ENCODE data around the gene RABGAP1L.
"Not testable (repeated sequence)": the region's sequence is repeated elsewhere in the genome, so short reads cannot be mapped to it uniquely, and the experiment has no call there.

The RABGAP1L gene

DNA sequence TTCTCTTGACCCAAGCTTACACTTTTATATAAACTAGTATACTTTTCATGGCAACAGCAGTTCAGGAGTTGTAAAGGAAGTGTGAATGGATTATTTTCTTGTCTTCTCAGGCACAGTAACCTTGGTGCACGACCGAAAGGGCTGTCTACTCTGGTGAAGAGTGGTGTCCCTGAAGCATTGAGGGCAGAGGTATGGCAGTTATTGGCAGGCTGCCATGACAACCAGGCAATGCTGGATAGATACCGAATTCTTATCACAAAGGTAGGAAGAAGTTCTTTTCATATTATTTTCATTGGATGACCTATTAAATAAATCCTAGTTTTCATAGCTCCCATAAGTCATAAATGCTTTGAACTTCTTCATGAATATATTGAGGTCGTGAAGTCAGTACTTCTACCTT, 234.6 kb downstream of the RABGAP1L start:
- FAIRE-seq: no peak

DNA sequence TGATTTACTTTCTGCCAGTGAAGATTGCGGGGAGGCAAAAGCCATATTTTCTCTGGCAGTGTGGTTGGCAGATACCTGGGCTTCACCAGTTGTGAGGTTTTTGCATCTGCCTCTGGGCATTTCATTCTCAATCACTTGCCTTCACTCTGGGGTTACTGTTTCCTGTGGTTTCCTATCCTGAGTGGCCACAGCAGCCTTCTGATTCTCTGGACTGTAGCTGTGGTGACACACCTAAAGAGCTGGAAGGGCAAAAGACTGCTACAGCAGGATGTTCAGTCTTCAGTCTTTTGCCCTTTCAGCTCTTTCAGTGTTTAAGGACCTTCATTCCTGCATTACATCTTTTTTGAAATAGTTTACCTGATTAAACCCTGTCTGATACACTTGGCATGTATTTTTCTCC, 237.9 kb downstream of the RABGAP1L start:
- FAIRE-seq: no peak

DNA sequence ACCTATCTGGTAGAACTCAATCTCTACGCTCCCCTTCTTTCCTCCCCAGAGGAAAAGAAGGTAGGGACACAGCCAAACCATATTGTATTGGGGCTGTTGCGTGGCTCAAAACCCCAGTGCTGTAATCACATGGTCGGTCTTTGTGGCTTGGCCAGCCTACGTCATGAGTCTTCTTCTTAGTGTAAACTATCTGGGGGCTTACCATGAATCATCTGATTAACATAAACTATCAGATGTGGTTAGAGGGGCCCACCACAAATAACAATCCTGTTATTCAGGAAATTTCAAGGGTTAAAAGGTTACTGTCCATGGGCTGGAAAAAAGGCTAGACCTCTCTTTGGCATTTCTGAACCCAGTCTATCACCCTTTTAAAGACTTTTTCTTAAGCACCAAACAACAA, 238.9 kb downstream of the RABGAP1L start:
- no peak for FAIRE-seq

DNA sequence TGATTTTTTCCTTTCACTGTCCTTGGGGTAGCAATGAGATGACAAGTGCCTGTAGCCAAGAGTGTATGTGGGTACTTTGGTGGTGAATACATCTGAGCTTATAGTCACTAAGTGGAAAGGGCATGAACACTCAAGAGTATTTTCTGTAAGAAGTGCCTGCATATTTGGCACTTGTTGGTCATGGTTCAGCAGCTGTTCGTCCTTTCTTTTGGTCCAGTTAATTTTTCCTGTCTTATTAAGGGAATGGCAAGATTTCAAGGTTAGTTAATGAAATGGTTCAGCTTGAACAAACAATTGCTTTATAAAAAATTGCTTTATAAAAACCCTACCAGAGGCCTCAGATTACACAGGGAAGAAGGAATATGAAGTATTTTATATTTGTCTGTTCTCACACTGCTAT, 239.9 kb downstream of the RABGAP1L start:
- no peak for FAIRE-seq

DNA sequence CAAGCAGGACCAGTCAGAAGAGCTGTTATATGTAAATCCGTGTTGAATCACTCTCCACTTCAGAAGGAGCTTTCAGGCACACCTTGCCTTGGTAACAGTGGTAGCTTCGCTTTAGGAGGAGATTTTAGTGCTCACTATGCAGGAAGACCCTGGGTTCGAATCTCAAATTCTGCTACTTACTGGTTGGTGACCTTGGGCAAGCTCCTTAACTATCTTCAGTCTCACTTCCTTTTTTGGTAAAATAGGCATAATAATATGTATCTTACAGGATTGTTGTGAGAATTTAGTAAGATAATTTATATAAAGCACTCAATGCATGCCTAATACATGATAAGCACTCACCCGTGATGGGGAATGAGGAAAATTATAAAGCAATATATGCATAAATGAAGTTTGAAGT, 241.8 kb downstream of the RABGAP1L start:
- no peak for FAIRE-seq

DNA sequence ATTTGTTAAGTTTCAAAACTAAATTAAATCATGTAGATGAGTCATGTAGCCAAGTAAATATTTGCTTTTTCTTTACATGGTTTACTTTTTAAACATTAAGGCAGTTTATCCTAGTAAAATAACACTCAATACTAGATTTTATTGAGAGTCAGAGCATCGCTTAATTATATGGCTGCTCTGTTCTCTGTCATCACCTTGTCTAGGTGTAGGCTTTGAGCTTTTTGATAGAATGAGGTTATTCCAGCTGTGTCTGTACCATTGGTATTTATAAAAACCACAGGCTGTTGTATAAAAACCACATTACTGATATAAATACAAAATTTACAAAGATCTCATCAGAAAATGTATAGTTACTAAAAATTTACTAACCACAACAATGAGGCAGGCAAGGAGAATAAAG, 245.9 kb downstream of the RABGAP1L start:
- FAIRE-seq: no peak

DNA sequence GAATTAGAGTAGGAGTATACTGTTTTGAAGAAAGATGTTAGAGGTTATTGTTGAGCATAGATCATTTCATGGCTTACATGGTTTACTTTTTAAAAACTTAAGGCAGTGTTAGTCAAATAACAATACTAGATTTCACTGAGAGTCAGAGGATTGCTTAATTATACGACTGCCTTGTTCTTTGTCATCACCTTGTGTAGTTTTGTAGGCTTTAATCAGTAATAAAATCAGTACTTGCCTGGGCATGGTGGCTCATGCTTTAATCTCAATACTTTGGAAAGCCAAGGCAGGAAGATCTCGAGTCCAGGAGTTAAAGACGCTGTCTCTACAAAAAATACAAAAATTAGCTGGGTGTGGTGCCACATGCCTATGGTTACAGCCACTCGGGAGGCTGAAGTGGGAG, 247.1 kb downstream of the RABGAP1L start:
- FAIRE-seq: no peak

DNA sequence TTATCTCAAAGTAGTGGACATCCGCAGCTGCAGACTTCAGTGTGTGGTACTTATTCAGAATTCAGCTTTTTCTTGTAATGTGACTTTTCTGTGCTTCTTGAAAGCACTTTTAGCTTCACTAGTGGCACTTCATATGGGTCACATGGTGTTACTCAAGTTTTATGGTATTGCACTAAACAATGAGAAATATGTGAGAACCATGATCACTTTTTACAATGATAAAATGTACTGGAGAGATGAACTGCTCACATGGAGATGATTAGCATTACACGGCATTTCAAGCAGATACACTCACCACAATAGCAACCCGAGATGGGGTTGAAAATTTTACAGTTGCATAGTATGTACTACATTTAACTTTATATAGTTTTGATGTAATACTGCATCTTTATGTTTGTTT, 248.3 kb downstream of the RABGAP1L start:
- no peak for FAIRE-seq

DNA sequence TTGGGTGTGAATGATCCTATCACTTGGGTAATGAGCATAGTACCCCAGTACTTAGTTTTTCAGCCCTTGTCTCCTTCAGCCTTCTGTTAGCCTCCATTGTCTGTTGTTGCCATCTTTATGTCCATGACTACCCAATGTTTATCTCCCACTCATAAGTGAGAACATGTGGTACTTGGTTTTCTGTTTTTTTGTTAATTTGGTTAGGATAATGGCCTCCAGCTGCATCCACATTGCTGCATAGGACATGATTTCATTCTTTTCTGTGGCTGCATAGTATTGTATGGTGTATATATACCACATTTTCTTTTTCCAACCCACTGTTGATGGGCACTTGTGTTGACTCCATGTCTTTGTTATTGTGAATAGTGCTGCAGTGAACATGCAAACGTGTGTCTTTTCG, 248.8 kb downstream of the RABGAP1L start:
- no peak for FAIRE-seq

DNA sequence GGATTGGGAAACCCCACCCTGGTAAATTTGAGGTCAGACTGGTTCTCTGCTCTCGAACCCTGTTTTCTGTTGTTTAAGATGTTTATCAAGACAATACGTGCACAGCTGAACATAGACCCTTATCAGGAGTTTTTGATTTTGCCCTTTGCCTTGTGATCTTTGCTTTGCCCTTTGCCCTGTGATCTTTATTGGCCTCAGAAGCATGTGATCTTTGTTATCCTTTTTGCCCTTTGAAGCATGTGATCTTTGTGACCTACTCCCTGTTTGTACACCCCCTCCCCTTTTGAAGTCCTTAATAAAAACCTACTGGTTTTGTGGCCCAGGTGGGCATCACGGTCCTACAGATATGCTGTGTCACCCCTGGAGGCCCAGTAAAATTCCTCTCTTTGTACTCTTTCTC, 250.5 kb downstream of the RABGAP1L start:
- not testable (repeated sequence) for FAIRE-seq

DNA sequence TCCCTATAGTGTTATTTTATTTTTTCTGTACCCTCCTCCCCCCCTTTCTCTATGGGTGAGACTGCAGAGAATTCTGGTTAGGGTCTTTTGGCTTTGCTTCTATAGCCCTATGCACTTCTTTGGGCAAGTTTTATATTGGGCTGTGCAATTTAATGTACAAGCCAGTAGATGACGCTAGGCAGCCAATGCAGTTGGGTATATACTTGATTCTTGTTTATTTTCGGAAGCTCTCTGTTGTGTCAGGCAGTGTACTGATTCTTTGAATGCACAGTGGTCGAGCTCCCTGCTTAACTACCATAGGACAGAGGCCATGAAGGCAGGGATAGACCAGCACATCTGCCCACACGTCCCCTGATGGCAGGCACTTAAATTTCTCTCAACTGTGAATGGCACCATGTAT, 254.3 kb downstream of the RABGAP1L start:
- no peak for FAIRE-seq

DNA sequence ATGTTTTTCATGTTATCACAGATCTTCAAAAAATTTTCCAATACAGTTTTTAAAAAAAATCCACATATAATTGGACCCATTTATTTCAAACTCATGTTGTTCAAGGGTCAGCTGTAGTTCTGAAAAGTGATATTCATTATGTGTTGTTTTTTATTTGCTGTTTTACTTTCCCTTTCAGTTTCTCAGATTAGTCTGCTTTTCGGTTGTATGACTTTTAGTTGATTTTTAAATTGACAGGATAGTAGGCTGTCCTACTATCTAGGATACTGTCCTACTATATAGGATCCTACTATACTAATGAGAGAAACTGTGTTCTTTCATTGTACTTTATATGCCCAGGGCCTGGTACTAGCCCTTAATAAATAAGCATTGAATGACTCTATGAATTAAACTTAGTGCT, 254.9 kb downstream of the RABGAP1L start:
- FAIRE-seq: no peak

DNA sequence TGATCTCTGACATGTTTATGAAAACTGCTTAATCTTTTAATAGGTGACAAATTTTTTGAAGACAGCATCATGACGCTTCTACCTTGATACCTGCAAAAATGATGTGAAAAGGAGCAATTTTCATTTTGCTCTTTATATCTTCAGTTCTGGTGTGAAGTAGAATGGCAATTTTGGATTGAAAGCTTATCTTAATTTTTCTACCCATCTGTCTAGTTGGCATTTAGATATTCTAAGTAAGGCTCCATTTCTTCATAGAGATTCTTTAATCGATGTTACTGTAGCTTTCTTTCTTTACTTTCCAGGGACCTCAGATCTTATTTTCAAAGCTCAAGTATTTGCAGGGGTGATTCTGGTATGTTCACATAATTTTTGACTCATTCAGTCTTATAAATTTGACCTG, 256.2 kb downstream of the RABGAP1L start:
- no peak for FAIRE-seq

DNA sequence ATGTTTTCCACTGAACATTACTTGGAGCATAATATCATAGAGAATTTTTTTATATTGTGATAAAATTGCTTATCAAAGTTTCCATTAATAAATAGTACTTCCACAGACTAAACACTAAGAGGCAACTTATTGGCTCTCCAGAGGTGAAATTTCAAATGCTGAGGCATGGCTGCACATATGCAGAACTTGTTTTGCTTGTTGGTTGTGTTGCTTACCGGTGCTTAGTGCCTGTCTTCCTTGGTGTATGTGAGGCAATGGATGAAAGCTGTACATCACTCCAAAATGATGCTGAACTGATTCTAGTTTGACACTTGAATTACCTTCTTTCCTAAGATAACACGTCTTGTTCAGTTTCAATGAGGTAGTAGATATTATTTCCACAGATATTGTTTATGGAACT, 258.6 kb downstream of the RABGAP1L start:
- no peak for FAIRE-seq

DNA sequence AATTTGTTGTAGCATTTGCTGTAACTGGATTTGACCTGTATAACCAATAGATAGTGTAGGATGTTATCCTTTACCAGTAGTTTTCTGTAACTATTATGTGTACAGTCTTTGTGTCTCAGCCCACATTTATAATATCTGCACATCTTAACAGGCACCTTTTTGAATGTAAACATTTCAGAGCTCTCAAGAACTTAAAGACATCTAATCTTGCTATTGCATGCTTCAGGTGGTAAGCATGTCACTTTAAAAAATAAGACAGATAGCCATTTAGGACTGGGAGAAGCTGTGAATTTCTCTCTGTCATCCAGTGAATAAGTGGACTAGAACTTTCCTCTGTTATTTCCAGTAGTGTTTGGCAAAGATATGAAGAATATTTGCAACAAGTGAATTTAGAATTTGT, 265.8 kb downstream of the RABGAP1L start:
- FAIRE-seq: no peak

DNA sequence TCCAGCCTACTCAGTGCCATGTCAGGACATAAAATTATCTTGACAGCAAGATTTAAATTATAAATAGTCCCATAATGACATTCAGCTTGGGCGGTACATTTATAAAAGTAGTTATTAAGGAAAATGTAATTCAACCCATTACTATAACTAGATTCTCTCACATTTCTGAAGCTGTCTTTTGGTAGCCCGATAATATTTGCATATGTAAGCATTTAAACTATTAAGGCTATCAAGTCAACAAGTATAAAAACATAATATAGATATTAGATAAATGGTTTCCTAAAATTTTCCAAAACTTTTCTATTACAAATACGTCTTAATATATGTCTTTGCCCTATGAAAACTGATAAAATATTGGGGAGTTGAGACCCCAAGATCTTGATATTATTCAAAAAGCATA, 266.8 kb downstream of the RABGAP1L start:
- no peak for FAIRE-seq

DNA sequence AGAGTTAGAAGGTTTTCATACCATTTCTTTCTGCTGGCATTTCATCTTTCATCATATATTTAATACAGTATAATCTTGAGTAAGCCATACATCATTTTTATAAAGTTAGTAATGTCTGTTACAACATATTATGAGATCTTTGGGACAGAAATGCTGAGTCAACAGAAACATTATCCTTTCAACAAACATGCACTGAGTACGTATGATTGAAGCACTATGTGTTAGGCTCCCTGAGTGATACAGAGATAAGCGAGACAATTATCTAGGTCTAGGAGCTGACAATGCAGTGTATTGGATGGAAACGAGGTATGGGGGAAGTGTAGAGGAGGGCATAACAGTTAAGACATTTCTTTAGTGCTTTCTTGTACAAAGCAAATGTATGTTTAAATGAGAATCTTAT, 268.7 kb downstream of the RABGAP1L start:
- no peak for FAIRE-seq

DNA sequence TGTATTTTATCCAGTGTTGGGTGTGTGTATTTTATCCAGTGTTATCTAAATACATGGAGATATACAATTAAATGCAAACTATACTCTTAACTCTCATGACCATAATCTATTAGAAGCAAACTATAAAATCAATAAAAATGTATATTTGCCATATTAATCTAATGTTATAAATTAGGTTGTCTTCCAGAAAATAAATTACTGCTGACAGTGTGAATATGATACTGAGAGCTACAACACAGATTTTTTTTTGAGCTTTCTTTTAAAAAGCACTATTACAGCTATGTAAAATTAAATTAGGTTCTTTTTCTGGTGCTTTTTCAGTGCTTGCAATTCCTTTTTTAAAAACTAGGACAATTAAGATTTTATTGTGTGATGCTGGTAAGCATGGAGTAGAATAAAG, 269.4 kb downstream of the RABGAP1L start:
- peak; percentile 5 for FAIRE-seq

DNA sequence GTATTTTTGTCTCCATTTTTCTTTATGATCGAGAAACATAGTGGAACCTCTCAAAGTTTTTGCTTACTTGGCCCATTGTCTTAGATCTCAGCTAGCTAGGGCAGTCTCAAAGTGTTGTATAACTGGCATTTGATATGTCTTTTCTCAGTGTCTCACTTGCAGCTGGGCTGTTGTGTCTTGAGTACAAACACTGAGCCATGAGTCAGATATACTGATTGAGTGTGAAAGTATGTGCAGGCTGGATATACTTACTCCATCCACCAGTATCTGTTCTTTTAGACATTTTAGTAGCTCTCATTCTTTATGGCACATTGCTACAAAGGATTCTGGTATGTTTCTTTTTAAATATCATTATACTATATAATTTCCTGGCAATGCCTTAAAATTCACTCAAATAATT, 274.1 kb downstream of the RABGAP1L start:
- FAIRE-seq: no peak

DNA sequence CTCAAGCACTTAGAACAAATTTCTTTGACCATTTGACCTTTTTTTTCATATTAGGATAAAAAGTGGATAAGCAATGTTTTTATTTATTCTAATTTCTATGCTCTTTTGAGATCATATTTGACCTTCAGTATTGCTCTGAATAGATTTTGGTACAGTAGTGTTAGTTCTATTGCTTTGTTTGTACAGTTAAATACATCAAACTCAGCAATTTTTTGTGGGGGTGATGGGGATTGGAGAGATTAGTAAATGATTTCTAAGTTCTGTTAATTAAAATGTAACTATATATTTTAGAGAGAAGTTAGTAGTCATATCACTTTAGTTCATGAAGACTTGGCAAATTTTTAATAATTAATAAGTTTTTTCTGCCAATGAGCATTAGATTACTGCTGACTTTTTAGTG, 286.0 kb downstream of the RABGAP1L start:
- FAIRE-seq: no peak

DNA sequence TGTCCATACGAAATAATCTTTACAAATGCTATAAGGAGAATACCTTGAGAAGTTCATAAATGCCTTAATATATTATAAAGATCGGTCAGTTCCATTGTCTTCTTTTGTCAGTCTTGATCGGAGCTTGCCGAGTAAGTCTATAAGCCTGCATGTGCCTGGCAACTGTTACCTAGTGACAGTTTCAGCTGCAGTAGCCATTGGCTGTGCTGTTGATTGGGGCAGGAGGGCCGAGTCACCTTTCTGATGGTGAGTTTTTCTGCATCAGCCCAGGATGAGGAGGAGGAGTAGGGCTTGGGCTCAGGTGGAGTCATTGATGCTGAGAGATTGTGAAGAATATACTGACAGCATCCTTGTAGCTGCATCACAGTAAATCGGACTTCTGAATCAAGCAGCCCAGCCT, 286.5 kb downstream of the RABGAP1L start:
- FAIRE-seq: no peak

DNA sequence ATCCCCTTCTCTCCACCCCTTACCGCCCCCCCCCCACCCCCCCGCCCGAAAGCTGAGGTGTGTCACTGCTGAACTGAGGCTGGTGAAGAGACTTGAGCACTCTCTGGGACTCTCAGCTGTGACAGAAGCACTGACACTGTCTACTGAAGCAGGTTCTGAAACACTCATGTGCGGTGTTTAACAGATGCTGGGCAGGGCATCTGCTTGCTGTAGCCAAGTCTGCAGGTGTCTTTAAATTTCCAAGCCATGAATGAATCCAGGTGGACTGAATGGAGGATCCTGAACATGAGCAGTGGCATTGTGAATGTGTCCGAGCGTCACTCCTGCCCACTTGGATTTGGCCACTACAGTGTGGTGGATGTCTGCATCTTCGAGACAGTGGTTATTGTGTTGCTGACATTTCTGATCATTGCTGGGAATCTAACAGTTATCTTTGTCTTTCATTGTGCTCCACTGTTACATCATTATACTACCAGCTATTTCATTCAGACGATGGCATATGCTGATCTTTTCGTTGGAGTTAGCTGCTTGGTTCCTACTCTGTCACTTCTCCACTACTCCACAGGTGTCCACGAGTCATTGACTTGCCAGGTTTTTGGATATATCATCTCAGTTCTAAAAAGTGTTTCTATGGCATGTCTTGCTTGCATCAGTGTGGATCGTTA, 288.7 kb downstream of the RABGAP1L start, which contains the start of gene GPR52:
TSS of gene GPR52 (plus strand) at position 99 of the 665 bp plus-strand sequence. CDS start at position 247, 148 bp downstream.
- no peak for FAIRE-seq

DNA sequence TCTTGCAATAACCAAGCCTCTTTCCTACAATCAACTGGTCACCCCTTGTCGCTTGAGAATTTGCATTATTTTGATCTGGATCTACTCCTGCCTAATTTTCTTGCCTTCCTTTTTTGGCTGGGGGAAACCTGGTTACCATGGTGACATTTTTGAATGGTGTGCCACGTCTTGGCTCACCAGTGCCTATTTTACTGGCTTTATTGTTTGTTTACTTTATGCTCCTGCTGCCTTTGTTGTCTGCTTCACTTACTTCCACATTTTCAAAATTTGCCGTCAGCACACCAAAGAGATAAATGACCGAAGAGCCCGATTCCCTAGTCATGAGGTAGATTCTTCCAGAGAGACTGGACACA, 289.2 kb downstream of the RABGAP1L start:
- no peak for FAIRE-seq

DNA sequence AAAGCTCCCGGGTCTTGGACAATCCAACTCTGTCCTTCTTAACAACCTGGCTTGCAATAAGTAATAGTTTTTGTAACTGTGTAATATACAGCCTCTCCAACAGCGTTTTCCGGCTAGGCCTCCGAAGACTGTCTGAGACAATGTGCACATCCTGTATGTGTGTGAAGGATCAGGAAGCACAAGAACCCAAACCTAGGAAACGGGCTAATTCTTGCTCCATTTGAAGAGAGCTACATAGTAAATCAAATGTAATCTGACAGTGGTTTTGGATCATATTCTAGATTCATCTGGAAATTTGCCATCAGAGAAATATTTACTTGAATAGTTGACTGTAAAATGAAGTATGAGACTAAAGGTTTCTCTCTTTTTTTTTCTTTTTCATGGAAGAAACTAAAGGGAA, 289.7 kb downstream of the RABGAP1L start:
- FAIRE-seq: no peak

DNA sequence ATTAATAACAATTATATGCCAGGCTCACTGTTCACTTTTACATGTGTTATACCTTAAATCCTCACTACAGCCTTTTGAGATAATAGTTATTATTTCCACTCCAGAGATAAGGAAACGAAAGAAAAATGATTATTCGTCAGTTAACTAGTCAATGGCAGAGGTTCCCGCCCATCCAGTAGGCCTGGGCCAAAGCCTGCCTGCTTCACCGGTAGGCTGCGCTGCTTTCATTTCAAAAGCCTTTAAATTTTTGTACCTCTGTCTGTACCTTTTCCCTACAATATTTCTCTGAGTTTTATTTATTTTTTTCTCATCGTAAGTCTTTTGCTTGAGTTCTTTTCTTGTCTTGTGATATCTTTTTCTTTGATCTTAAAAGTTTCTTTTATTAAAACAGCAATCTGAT, 292.1 kb downstream of the RABGAP1L start:
- no peak for FAIRE-seq

DNA sequence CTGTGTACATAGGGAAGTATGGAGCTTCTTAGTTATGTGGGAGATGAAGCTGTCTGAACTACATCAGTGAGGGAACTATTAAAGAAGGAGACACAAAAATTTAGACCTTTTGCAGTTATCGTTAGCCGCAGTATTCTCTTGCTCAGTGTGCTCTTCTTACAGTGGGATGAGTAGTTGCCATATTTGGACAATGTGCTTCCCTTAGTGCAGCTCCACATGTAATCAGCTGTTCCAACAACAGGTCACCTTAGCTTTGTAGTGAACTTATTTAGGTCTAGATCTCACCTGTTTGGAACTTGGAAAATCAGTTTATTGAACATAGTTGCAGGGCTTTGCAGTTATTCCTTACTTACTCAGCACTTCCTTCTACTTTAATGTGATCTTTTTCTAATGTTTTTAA, 306.5 kb downstream of the RABGAP1L start:
- no peak for FAIRE-seq

Measured in colon (tissue), 2 donors.